ENCODE data around the gene IGFN1. TPM values are rescaled to one million over a fixed set of nuclear protein-coding genes. Genes with fewer than 3 reads are reported as not detected.

Gene IGFN1
- total and polyA plus RNA-seq, 2 of the 8 experiments (the other 6 are each of a cell fraction or from before 2014, with no cell fraction given), result not detected

DNA sequence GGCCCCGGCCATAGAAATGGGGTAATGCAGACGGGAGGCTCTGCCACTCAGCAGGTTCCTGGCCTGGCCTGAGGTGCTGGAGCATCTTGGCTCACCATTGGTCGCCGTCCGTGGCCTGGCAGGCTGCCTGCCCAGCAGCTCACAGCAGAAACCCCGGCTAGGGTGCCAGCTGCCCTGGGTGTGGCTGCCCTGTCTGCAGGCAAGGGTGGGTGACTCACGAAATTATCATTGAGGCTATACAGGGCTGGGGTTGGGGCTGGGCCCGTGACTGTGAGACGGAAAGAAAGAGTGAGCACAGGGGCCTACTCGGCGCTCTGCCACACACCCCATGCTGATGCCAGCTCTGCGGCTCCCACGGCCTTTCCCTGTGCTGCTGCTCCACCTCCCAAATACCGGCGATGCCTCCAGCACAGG lies 84.6 kb downstream of the IGFN1 start (continued):
- TF ChIP-seq, protein P1, sequence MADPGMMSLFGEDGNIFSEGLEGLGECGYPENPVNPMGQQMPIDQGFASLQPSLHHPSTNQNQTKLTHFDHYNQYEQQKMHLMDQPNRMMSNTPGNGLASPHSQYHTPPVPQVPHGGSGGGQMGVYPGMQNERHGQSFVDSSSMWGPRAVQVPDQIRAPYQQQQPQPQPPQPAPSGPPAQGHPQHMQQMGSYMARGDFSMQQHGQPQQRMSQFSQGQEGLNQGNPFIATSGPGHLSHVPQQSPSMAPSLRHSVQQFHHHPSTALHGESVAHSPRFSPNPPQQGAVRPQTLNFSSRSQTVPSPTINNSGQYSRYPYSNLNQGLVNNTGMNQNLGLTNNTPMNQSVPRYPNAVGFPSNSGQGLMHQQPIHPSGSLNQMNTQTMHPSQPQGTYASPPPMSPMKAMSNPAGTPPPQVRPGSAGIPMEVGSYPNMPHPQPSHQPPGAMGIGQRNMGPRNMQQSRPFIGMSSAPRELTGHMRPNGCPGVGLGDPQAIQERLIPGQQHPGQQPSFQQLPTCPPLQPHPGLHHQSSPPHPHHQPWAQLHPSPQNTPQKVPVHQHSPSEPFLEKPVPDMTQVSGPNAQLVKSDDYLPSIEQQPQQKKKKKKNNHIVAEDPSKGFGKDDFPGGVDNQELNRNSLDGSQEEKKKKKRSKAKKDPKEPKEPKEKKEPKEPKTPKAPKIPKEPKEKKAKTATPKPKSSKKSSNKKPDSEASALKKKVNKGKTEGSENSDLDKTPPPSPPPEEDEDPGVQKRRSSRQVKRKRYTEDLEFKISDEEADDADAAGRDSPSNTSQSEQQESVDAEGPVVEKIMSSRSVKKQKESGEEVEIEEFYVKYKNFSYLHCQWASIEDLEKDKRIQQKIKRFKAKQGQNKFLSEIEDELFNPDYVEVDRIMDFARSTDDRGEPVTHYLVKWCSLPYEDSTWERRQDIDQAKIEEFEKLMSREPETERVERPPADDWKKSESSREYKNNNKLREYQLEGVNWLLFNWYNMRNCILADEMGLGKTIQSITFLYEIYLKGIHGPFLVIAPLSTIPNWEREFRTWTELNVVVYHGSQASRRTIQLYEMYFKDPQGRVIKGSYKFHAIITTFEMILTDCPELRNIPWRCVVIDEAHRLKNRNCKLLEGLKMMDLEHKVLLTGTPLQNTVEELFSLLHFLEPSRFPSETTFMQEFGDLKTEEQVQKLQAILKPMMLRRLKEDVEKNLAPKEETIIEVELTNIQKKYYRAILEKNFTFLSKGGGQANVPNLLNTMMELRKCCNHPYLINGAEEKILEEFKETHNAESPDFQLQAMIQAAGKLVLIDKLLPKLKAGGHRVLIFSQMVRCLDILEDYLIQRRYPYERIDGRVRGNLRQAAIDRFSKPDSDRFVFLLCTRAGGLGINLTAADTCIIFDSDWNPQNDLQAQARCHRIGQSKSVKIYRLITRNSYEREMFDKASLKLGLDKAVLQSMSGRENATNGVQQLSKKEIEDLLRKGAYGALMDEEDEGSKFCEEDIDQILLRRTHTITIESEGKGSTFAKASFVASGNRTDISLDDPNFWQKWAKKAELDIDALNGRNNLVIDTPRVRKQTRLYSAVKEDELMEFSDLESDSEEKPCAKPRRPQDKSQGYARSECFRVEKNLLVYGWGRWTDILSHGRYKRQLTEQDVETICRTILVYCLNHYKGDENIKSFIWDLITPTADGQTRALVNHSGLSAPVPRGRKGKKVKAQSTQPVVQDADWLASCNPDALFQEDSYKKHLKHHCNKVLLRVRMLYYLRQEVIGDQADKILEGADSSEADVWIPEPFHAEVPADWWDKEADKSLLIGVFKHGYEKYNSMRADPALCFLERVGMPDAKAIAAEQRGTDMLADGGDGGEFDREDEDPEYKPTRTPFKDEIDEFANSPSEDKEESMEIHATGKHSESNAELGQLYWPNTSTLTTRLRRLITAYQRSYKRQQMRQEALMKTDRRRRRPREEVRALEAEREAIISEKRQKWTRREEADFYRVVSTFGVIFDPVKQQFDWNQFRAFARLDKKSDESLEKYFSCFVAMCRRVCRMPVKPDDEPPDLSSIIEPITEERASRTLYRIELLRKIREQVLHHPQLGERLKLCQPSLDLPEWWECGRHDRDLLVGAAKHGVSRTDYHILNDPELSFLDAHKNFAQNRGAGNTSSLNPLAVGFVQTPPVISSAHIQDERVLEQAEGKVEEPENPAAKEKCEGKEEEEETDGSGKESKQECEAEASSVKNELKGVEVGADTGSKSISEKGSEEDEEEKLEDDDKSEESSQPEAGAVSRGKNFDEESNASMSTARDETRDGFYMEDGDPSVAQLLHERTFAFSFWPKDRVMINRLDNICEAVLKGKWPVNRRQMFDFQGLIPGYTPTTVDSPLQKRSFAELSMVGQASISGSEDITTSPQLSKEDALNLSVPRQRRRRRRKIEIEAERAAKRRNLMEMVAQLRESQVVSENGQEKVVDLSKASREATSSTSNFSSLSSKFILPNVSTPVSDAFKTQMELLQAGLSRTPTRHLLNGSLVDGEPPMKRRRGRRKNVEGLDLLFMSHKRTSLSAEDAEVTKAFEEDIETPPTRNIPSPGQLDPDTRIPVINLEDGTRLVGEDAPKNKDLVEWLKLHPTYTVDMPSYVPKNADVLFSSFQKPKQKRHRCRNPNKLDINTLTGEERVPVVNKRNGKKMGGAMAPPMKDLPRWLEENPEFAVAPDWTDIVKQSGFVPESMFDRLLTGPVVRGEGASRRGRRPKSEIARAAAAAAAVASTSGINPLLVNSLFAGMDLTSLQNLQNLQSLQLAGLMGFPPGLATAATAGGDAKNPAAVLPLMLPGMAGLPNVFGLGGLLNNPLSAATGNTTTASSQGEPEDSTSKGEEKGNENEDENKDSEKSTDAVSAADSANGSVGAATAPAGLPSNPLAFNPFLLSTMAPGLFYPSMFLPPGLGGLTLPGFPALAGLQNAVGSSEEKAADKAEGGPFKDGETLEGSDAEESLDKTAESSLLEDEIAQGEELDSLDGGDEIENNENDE (IDR thresholded peaks at IDR 0.05; ENCODE audit: insufficient replicate concordance, low read length), result no peak
- TF ChIP-seq TEAD4 (IDR thresholded peaks at IDR 0.05; ENCODE audit: low read depth, low read length), result no peak
- TF ChIP-seq RFX5 (IDR thresholded peaks at IDR 0.05; ENCODE audit: borderline replicate concordance, low read depth, low read length), result no peak
- TF ChIP-seq CBX5 (IDR thresholded peaks at IDR 0.05; ENCODE audit: low read depth, low read length), result no peak
- TF ChIP-seq EZH2 (IDR thresholded peaks at IDR 0.05; ENCODE audit: low read depth, low read length, severe bottlenecking), result no peak
- no peak for TF ChIP-seq TCF12 (IDR thresholded peaks at IDR 0.05; ENCODE audit: low read depth, low read length)
- TF ChIP-seq, protein P2, sequence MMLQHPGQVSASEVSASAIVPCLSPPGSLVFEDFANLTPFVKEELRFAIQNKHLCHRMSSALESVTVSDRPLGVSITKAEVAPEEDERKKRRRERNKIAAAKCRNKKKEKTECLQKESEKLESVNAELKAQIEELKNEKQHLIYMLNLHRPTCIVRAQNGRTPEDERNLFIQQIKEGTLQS (IDR thresholded peaks at IDR 0.05; ENCODE audit: insufficient read depth, low read depth, low read length), result no peak
- TF ChIP-seq KDM4A (IDR thresholded peaks at IDR 0.05; ENCODE audit: low read depth, low read length, severe bottlenecking), result no peak
- no peak for TF ChIP-seq SIRT6 (IDR thresholded peaks at IDR 0.05; ENCODE audit: low read length)
- no peak for TF ChIP-seq POLR2A (IDR thresholded peaks at IDR 0.05; ENCODE audit: control extremely low read depth in 1 of 2, low read depth in 2 of 2, low read length in 2 of 2)

Data from H1 (cell line).